GM06990 (cell line): Measurements from ENCODE around the gene BIRC3.

ENCODE experiments used
- DNase-seq: peaks from one replicate; pipeline ENCODE4 v3.0.0-alpha.2; 2011; ENCODE audit not compliant: insufficient read length; ENCODE audit errors: extremely low read depth
- H3K27me3 ChIP-seq: replicated peaks from 2 replicates; pipeline ENCODE4 v1.6.0; 2011; ENCODE audit warnings: low read length; ENCODE audit not compliant: control insufficient read depth, insufficient read depth
- H3K36me3 ChIP-seq: 2 replicates; pipeline ENCODE4 v1.5.1; 2011; ENCODE audit warnings: low read length; ENCODE audit not compliant: control insufficient read depth, insufficient read depth
- H3K4me3 ChIP-seq: replicated peaks from 2 replicates; pipeline ENCODE4 v1.5.1; 2011; ENCODE audit warnings: low read depth, mild to moderate bottlenecking, control low read depth, low read length
- CTCF ChIP-seq: IDR thresholded peaks from 2 replicates; pipeline ENCODE4 v1.5.1; 2011; ENCODE audit warnings: low read length, control low read depth, mild to moderate bottlenecking, inconsistent platforms; ENCODE audit not compliant: insufficient read depth, poor library complexity, severe bottlenecking

The BIRC3 gene

GRCh38 chr11:102322560-102322959 is 5.3 kb downstream of the BIRC3 start:
- DNase-seq = no peak
- no peaks in the 10 kb centered on the region for H3K27me3 ChIP-seq
- H3K36me3 ChIP-seq = peaks cover 5% of the 10 kb centered on the region
- TF ChIP-seq CTCF = no peak
- H3K4me3 ChIP-seq = peak overlapping the region; percentile 68

GRCh38 chr11:102323542-102324251 is 6.4 kb downstream of the BIRC3 start:
- H3K36me3 ChIP-seq = peaks cover 5% of the 10 kb centered on the region
- no peak overlapping the region for H3K4me3 ChIP-seq
- no peaks in the 10 kb centered on the region for H3K27me3 ChIP-seq
- no peak for TF ChIP-seq CTCF
- no peak for DNase-seq

GRCh38 chr11:102325088-102325487 is 7.8 kb downstream of the BIRC3 start:
- no peak for TF ChIP-seq CTCF
- H3K4me3 ChIP-seq = no peak overlapping the region
- H3K27me3 ChIP-seq = no peaks in the 10 kb centered on the region
- DNase-seq = no peak
- H3K36me3 ChIP-seq = peaks cover 9% of the 10 kb centered on the region

DNA sequence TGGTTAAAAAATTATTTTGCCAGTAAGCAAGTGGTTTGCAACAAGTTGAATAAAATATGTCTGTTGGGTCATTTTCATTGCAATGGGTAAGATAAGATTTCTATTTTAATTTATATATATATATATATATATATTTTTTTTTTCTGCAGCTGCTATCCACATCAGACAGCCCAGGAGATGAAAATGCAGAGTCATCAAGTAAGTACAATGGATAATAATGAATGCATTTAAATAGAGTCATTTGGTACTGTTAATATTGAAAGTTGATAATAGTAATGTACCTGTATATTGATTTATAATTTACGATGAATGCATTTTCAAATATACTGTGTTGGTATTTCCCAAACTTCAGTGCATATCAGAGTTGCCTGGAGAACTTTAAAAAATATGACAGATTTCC is 11.5 kb downstream of the BIRC3 start:
- Histone ChIP-seq H3K4me3 (no peak overlapping the region), H3K27me3 (no peaks in the 10 kb centered on the region), H3K36me3 (peaks cover 18% of the 10 kb centered on the region)
- DNase-seq = no peak
- no peak for TF ChIP-seq CTCF

- no peak for DNase-seq
- TF ChIP-seq CTCF = no peak
- Histone ChIP-seq H3K4me3 (no peak overlapping the region), H3K36me3 (peaks cover 19% of the 10 kb centered on the region), H3K27me3 (no peaks in the 10 kb centered on the region)
These were observed 12.9 kb downstream of the BIRC3 start for GRCh38 chr11:102330231-102330630.

DNA sequence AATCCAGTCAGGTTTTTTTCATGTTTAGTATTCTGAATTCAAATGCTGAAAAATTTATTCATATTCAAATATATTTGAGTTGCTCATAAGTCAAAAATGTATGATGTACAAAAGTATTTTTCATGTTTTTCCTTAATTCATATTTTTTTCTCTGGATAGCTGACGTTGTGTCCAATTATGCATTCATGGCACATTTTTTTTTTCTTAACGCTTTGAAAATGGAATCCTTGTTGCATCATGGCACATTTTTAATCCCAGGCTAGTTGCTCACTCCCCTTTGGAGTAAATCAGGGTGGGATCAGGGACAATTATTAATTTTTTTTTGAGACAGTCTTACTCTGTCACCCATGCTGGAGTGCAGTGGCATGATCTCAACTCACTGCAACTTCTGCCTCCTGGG is 14.1 kb downstream of the BIRC3 start:
- no peak for TF ChIP-seq CTCF
- Histone ChIP-seq H3K27me3 (no peaks in the 10 kb centered on the region), H3K4me3 (no peak overlapping the region), H3K36me3 (peaks cover 20% of the 10 kb centered on the region)
- DNase-seq = no peak
